Upper lobe of right lung (tissue), 1 donor: ENCODE results near the gene PLXNA4. TPM values are rescaled to one million over a fixed set of nuclear protein-coding genes. Genes with fewer than 3 reads are reported as not detected.

ENCODE experiments used
- ATAC-seq: fragments of 200-7000 bp; cut with Tn5 transposase; one replicate; pipeline ENCODE4 v1.9.1; 2020; ENCODE audit warnings: mild to moderate bottlenecking, moderate library complexity
- DNase-seq: peaks from one replicate; pipeline ENCODE4 v3.0.0-alpha.2; 2020
- H3K27ac ChIP-seq: fragments of 200-600 bp; one replicate; pipeline ENCODE4 v1.8.0; 2022
- H3K27me3 ChIP-seq: fragments of 200-600 bp; one replicate; pipeline ENCODE4 v1.8.0; 2022; ENCODE audit warnings: mild to moderate bottlenecking
- H3K36me3 ChIP-seq: fragments of 200-600 bp; one replicate; pipeline ENCODE4 v1.8.0; 2022
- H3K4me1 ChIP-seq: fragments of 200-600 bp; one replicate; pipeline ENCODE4 v1.8.0; 2022
- H3K4me3 ChIP-seq: fragments of 200-600 bp; one replicate; pipeline ENCODE4 v1.8.0; 2022; ENCODE audit warnings: mild to moderate bottlenecking
- H3K9me3 ChIP-seq: fragments of 200-600 bp; one replicate; pipeline ENCODE4 v1.8.0; 2022
- CTCF ChIP-seq: fragments of 200-600 bp; IDR thresholded peaks from one replicate; pipeline ENCODE4 v1.8.0; 2022; ENCODE audit warnings: antibody characterized with exemption
- intact Hi-C: fragments of 100-400 bp; cut with DNase I; formaldehyde crosslinking; loops from one replicate; pipeline ENCODE4 v1.11.0; 2022
- total RNA-seq: library from RNA; stranded (reverse); fragmentation: NEBNext Ultra II Directional; extraction: Animal tissue kit (Norgen Biotek cat#: 25700); gene quantifications from one replicate; pipeline ENCODE4 v1.2.1, GENCODE V29; 2021
- donor health status: DM: no; HTN: yes; CAD: no; lungs with severe emphysema.

Gene PLXNA4
- total RNA-seq, 1 donor from 2014 or later = 7.2 TPM

DNA sequence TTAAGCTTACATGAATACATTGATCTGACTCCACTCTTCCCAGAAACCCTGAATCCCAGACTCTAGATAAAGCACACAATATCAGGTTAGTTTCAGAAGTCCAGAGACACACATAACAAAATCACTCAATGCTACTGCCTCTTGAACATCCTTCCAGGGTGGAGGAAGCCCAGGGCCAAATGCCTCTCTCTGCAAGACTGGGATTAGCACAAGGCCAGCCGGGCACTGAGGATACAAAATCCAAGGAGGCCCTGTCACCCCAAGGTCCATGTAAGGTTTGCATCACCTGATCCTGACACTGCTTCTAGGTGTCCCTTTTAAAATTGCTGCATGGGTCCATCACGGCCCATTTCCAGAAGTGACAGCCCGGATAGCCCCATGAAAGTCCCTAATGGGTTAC, 2.6 kb upstream of the PLXNA4 start:
- intact Hi-C loops = loop anchor here (5.0 kb wide), 1 partner anchor 257 kb away; no protein-coding TSS in a partner anchor
- no peak for TF ChIP-seq CTCF

DNA sequence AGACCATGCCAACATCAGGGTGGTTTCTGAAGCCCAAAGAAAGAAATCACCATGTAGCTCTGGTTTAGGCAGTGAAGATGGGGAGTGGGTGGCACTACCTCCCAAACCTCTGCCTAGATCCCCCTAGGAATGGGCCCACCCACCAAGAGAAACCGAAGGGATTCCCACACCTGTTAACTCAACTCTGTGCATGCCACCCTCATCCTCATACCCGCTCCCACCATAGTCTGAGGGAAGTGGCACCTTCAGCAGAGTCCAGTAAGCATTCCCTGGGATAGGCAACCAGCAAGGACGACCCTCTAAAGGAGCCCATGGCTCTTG, 1.7 kb upstream of the PLXNA4 start:
- peaks cover 38% of the 10 kb centered on the region for H3K27me3 ChIP-seq

More for the DNA sequence above, 2.6 kb upstream of the PLXNA4 start:
- no peak overlapping the region for H3K4me3 ChIP-seq
- H3K27me3 ChIP-seq = peaks cover 30% of the 10 kb centered on the region
- H3K36me3 ChIP-seq = no peaks in the 10 kb centered on the region
- no peaks in the 10 kb centered on the region for H3K9me3 ChIP-seq
- DNase-seq (no peak), ATAC-seq (no peak)
- peaks cover 12% of the 10 kb centered on the region for H3K4me1 ChIP-seq
- H3K27ac ChIP-seq = no peak overlapping the region

DNA sequence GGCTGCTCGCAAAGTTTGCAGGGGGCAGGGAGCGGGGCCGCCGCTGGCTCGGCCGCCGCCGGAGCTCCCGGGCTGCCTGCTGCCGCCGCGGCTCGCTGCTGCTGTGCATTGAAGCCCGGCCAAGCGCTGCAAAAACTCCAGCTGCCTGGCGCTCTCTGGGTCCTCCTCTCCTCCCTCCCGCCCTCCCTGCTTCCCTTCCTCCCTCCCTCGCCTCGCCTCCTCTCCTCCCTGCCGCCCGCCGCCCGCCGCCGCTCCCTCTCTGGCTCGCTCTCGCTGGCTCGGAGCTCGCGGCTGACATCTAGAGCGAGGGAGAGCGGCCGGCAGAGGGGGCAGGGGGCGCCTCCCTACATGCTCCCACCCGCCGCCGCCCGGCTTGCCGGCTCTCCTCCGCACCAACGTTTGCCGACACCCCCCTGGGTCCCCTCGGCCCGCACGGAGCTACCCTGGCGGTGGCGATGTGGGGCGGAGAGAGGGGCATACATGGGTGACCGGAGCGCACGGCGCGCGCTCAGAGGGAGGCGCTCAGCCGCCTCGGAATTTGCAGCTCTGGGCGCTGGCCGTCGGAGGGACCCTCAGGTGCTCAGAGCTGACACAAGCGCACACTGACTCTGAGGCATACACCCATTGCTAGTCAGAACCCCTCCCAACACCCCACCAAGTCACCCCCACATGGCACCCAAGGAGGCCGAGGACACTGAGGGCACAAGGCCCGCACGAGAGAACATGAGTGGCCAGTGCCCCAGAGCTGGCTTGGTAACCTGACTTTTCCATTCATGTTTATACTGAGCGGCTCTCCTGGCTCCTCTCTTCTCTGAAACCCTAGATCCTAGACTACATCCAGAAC, 1.2 kb upstream of the PLXNA4 start:
- Histone ChIP-seq H3K4me3 (peak overlapping the region; percentile 30), H3K36me3 (no peaks in the 10 kb centered on the region), H3K27me3 (peaks cover 44% of the 10 kb centered on the region), H3K27ac (no peak overlapping the region), H3K9me3 (no peaks in the 10 kb centered on the region), H3K4me1 (peaks cover 12% of the 10 kb centered on the region)
- DNase-seq (peak; percentile 76), ATAC-seq (peak; percentile 45)
- intact Hi-C loops = loop anchor here (5.0 kb wide), 1 partner anchor 255 kb away; no protein-coding TSS in a partner anchor
- TF ChIP-seq CTCF = no peak

More for the DNA sequence above, 1.7 kb upstream of the PLXNA4 start:
- ATAC-seq (no peak), DNase-seq (no peak)
- Histone ChIP-seq H3K27ac (no peak overlapping the region), H3K4me1 (peaks cover 12% of the 10 kb centered on the region), H3K9me3 (no peaks in the 10 kb centered on the region), H3K4me3 (no peak overlapping the region), H3K36me3 (no peaks in the 10 kb centered on the region)
- TF ChIP-seq CTCF = no peak
- intact Hi-C loops = loop anchor here (5.0 kb wide), 1 partner anchor 256 kb away; no protein-coding TSS in a partner anchor

DNA sequence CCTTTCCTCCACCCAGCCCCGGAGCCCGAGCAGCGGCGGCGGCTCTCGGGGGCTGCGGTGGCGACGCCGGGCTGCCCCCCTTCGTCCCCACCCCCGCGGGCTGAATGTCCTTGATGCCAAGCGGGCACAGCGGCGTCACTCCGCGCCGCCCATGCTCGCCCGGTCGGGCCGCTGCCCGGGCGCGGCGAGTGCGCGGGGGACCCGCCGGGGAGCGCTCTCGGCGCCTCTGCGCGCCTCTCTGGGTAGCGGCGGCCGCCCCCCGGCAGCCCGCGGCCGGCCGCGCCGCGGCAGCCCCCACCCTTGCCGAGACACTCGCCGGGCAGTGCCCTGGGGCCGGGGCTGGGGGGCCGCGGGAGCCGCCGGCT, 433 bp upstream of the PLXNA4 start:
- peaks cover 51% of the 10 kb centered on the region for H3K27me3 ChIP-seq
- no peaks in the 10 kb centered on the region for H3K36me3 ChIP-seq
- ATAC-seq (no peak), DNase-seq (no peak)
- intact Hi-C loops = loop anchor here (5.0 kb wide), 1 partner anchor 254 kb away; no protein-coding TSS in a partner anchor
- H3K4me3 ChIP-seq = peak overlapping the region; percentile 51
- peaks cover 12% of the 10 kb centered on the region for H3K4me1 ChIP-seq
- no peak overlapping the region for H3K27ac ChIP-seq
- no peak for TF ChIP-seq CTCF
- no peaks in the 10 kb centered on the region for H3K9me3 ChIP-seq

- H3K9me3 ChIP-seq = no peaks in the 10 kb centered on the region
- TF ChIP-seq CTCF = peak; percentile 15
- no peak for DNase-seq
- H3K4me3 ChIP-seq = peak overlapping the region; percentile 51
- intact Hi-C loops = loop anchor here (5.0 kb wide), 1 partner anchor 253 kb away; no protein-coding TSS in a partner anchor
- peak; percentile 23 for ATAC-seq
- no peaks in the 10 kb centered on the region for H3K36me3 ChIP-seq
- peaks cover 12% of the 10 kb centered on the region for H3K4me1 ChIP-seq
- peaks cover 61% of the 10 kb centered on the region for H3K27me3 ChIP-seq
- no peak overlapping the region for H3K27ac ChIP-seq
These were observed 770 bp downstream of the PLXNA4 start for GRCh38 chr7:132575419-132575981.
